ENCODE measurements around the gene SLC27A2.
A peak's percentile ranks its signal among the peaks of the same experiment; 100 is the strongest.

SLC27A2 gene

GRCh38 chr15:50192926-50193620 is 11.1 kb downstream of the SLC27A2 start:
- DNase-seq: no peak

- DNase-seq: no peak
Observed at GRCh38 chr15:50202003-50202402, 20.0 kb downstream of the SLC27A2 start.

GRCh38 chr15:50206020-50206419 is 24.0 kb downstream of the SLC27A2 start:
- DNase-seq: no peak

- DNase-seq: no peak
Observed at GRCh38 chr15:50209809-50210208, 27.8 kb downstream of the SLC27A2 start.

GRCh38 chr15:50210462-50211157 is 28.6 kb downstream of the SLC27A2 start:
- no peak for DNase-seq

GRCh38 chr15:50218291-50218690 is 36.3 kb downstream of the SLC27A2 start:
- DNase-seq: no peak

GRCh38 chr15:50218691-50219090 is 36.7 kb downstream of the SLC27A2 start:
- no peak for DNase-seq

- peak; percentile 17 for DNase-seq
Observed at GRCh38 chr15:50219820-50220219, 37.8 kb downstream of the SLC27A2 start.

- no peak for DNase-seq
Observed at GRCh38 chr15:50222181-50222580, 40.2 kb downstream of the SLC27A2 start.

- no peak for DNase-seq
Observed at GRCh38 chr15:50224606-50225005, 42.6 kb downstream of the SLC27A2 start.

GRCh38 chr15:50225057-50225456 is 43.1 kb downstream of the SLC27A2 start:
- DNase-seq: no peak

GRCh38 chr15:50225938-50226337 is 43.9 kb downstream of the SLC27A2 start:
- DNase-seq: no peak

- DNase-seq: no peak
Observed at GRCh38 chr15:50227076-50227475, 45.1 kb downstream of the SLC27A2 start.

GRCh38 chr15:50228866-50229265 is 46.9 kb downstream of the SLC27A2 start:
- DNase-seq: no peak

GRCh38 chr15:50229336-50229735 is 47.3 kb downstream of the SLC27A2 start:
- DNase-seq: no peak

- no peak for DNase-seq
Observed at GRCh38 chr15:50231761-50232160, 49.8 kb downstream of the SLC27A2 start.

GRCh38 chr15:50232791-50233190 is 50.8 kb downstream of the SLC27A2 start:
- DNase-seq: no peak

GRCh38 chr15:50233192-50233736 is 51.3 kb downstream of the SLC27A2 start:
- DNase-seq: no peak

GRCh38 chr15:50234764-50235163 is 52.8 kb downstream of the SLC27A2 start:
- no peak for DNase-seq

GRCh38 chr15:50235794-50236193 is 53.8 kb downstream of the SLC27A2 start:
- DNase-seq: no peak

GRCh38 chr15:50236433-50236832 is 54.4 kb downstream of the SLC27A2 start:
- DNase-seq: no peak

GRCh38 chr15:50238255-50238654 is 56.3 kb downstream of the SLC27A2 start:
- DNase-seq: no peak

- DNase-seq: peak; percentile 54
Observed at GRCh38 chr15:50241684-50242450, 59.9 kb downstream of the SLC27A2 start.

- no peak for DNase-seq
Observed at GRCh38 chr15:50244153-50244552, 62.2 kb downstream of the SLC27A2 start.
